Measurements from ENCODE around the gene RPH3AL.
"Not testable (repeated sequence)": the region's sequence is repeated elsewhere in the genome, so short reads cannot be mapped to it uniquely, and the experiment has no call there.

Gene RPH3AL

GRCh38 chr17:168614-169013, 184.0 kb downstream of the RPH3AL start:
- DNase-seq: not testable (repeated sequence)

GRCh38 chr17:165939-166338, 186.7 kb downstream of the RPH3AL start:
- no peak for DNase-seq

GRCh38 chr17:164303-165235, 188.0 kb downstream of the RPH3AL start:
- peak; percentile 3 for DNase-seq

- no peak for DNase-seq
These were observed 189.0 kb downstream of the RPH3AL start for GRCh38 chr17:163514-164098.

- DNase-seq: no peak
These were observed 189.9 kb downstream of the RPH3AL start for GRCh38 chr17:162689-163088.
